ENCODE data around the gene MAP10.

The MAP10 gene

GRCh38 chr1:232844791-232845190 lies 39.6 kb downstream of the MAP10 start:
- DNase-seq (ENCODE audit: low spot score), result no peak
- ChIA-PET POLR2A (ENCODE audit: low non-redundant PET) (no interaction called here), CTCF (interaction anchor here (0.8 kb wide), 1 partner anchor 48 kb away, joined by 6 read pairs; no protein-coding TSS in a partner anchor)
- TF ChIP-seq CTCF (conservative IDR thresholded peaks at IDR 0.05; ENCODE audit: low read depth), result no peak
- no peak overlapping the region for H3K27ac ChIP-seq

GRCh38 chr1:232845406-232845955 lies 40.3 kb downstream of the MAP10 start:
- no peak for DNase-seq (ENCODE audit: low spot score)
- POLR2A ChIA-PET (ENCODE audit: low non-redundant PET), result no interaction called here
- H3K27ac ChIP-seq, result no peak overlapping the region
- no peak for TF ChIP-seq CTCF (conservative IDR thresholded peaks at IDR 0.05; ENCODE audit: low read depth)
- CTCF ChIA-PET, result interaction anchor here (0.5 kb wide), 1 partner anchor 475 kb away, joined by 3 read pairs; no protein-coding TSS in a partner anchor

- CTCF ChIA-PET, result no interaction called here
- POLR2A ChIA-PET (ENCODE audit: low non-redundant PET), result no interaction called here
- no peak for DNase-seq (ENCODE audit: low spot score)
- no peak overlapping the region for H3K27ac ChIP-seq
- TF ChIP-seq CTCF (conservative IDR thresholded peaks at IDR 0.05; ENCODE audit: low read depth), result no peak
Measured at GRCh38 chr1:232851532-232851931, 46.3 kb downstream of the MAP10 start.

- no peak overlapping the region for H3K27ac ChIP-seq
- ChIA-PET CTCF (no interaction called here), POLR2A (ENCODE audit: low non-redundant PET) (no interaction called here)
- no peak for TF ChIP-seq CTCF (conservative IDR thresholded peaks at IDR 0.05; ENCODE audit: low read depth)
- DNase-seq (ENCODE audit: low spot score), result no peak
Measured at GRCh38 chr1:232853994-232854797, 49.0 kb downstream of the MAP10 start.

GRCh38 chr1:232854798-232855159 lies 49.6 kb downstream of the MAP10 start:
- POLR2A ChIA-PET (ENCODE audit: low non-redundant PET), result no interaction called here
- no peak overlapping the region for H3K27ac ChIP-seq
- TF ChIP-seq CTCF (conservative IDR thresholded peaks at IDR 0.05; ENCODE audit: low read depth), result no peak
- no peak for DNase-seq (ENCODE audit: low spot score)
- CTCF ChIA-PET, result no interaction called here

- no peak for DNase-seq (ENCODE audit: low spot score)
- no peak overlapping the region for H3K27ac ChIP-seq
- TF ChIP-seq CTCF (conservative IDR thresholded peaks at IDR 0.05; ENCODE audit: low read depth), result no peak
- CTCF ChIA-PET, result interaction anchor here (0.6 kb wide), 1 partner anchor 24 kb away, joined by 3 read pairs; no protein-coding TSS in a partner anchor
- POLR2A ChIA-PET (ENCODE audit: low non-redundant PET), result no interaction called here
Measured at GRCh38 chr1:232856541-232856940, 51.3 kb downstream of the MAP10 start.
